GM18907 (cell line): ENCODE results near the gene SAMD3.
"Not testable (repeated sequence)": the region's sequence is repeated elsewhere in the genome, so short reads cannot be mapped to it uniquely, and the experiment has no call there.

Experiments
- ATAC-seq: cut with Tn5 transposase; IDR thresholded peaks from one replicate; pipeline ENCODE4 v1.9.1; 2021; ENCODE audit warnings: mild to moderate bottlenecking, moderate library complexity; ENCODE audit not compliant: unreplicated experiment

The SAMD3 gene

DNA sequence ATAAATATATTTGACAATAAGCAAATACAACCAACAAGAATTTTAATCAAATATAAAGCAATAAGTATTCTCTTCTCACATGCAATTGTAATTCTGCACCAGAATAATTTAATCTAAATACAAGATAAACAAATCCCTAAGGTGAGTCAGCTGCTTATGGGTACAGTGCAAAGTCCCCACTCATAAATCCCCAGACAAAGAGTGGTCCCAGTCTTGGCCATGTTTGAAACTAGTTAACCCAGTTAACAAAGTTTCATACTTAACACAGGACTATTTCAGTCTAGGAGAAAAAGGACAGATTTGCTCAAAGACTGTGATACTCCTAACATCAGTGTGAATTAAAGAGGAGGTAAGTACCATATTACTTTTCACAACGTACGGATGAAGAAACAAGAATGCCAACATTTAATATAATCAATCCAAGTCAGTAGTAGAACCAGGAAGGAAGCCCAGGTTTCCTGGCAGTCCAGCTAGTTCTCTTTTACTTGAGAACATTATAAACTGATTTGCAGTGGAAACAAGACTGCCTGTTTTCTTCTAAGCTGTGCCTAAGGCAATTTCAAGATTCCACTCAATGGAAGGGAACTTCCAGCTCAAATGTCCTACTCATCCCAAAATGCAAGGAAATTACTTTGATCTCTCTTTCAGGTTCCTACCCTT lies 10.4 kb downstream of the SAMD3 start:
- ATAC-seq: no peak

DNA sequence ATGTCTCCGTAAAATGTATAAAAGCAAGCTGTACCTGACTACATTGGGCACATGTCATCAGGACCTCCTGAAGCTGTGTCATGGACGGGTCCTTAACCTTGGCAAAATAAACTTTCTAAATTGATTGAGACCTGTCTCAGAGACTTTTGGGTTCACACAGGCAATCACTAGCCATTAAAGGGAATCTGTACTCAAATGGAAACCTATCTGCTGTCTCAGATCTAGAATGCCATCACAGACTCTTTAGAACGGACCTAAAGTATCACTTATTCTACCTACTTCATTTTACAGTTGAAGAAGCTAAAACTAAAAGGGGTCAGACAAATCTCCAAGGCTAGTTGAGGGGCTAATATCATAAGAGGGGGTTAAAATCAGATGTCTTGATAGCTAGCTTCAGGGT lies 11.1 kb downstream of the SAMD3 start:
- no peak for ATAC-seq

DNA sequence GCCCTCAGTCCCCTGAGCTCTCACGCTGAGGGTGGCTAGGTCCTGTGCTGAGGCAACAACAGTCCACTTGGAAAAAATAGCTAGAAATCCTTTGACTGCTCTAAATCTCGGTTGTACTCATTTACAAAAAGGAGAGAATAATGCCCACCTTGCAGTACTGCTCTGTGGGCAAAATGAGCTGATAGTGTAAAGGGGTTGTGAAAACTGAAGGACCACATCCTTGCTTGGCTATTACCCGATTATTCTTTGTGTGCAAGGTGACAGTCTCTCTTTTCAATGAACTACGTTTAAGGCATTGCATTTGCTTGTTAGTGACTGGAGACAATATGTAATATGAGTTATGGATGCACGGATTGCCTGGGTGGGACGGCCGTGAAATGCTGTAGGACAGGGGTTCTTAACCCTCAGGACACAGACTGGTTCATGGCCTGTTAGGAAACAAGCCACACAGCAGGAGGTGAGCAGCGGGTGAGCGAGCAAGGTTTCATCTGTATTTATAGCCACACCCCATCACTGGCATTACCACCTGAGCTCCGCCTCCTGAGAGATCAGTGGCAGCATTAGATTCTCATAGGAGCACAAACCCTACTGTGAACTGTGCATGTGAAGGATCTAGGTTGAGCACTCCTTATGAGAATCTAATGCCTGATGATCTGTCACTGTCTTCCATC lies 14.6 kb downstream of the SAMD3 start:
- ATAC-seq: no peak

DNA sequence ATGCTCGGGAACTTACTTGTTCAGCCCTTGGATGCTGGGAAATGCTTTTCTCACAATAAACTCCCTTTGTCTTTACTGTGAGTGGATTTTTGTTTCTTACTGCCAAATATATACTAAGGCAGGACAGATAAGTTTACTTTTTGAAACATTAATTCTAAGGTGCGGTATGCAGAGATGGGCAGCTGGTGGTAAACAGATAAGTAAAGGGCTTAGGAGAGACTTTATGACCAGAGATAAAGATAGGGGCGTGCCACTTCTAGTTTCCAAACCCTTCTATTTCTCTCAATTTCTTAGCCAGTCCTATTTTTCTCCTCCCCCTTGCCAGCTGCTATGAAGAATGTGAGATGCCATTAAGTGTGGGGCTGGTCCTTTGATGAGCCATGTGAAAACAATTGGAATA lies 16.3 kb downstream of the SAMD3 start:
- ATAC-seq: no peak

DNA sequence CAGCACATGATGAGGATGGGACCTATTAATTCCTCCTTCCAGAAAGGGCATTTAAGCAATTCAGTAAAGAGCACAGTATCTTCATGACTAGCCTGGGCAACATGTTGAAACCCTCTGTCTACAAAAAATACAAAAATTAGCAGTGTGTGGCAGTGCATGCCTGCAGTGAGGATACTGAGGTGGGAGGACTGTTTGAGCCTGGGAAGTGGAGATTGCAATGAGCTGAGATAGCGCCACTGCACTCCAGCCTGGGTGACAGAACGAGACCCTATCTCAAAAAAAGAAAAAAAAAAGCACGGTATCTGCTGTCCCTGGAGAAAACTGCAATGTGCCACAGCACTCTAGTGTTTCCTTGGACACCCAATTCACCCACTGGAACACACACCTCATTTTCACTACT lies 18.4 kb downstream of the SAMD3 start:
- ATAC-seq: no peak

DNA sequence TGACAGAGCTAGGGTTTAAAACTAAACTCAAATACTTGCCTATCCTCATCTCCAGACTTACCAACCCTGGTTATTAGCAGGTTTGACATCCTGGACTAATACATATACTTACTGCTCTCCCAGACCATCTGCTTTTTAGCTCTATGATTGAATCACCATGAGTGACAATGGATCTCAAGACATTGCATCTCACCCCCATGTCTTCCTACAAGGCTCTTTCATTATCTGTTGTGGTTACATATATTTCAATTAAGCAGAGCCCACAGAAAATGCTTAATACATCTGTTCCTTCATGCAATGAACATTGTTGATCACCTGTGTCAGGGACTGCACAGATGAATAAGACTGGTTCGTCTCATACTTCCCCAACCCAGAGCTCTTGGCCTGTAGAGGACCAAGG lies 19.4 kb downstream of the SAMD3 start:
- peak; percentile 17 for ATAC-seq

DNA sequence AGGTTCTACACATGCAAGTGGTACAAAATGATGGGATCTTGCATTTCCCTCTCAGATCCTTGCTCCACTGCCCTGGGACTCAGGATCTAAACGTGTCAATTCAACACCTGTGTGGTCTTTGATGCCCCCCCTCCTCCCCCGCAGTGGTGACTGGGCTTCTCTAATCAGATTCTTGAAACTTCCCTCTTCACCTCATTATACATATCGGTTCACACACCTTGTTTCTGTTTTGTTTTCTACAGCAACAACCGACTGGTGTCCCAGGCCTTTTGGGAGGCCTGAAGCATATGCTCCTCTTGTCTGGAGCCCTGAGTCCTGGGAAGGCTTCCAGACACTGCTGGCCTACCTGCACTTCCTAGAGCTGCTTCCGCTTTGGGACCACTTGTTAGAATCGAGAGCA lies 20.0 kb downstream of the SAMD3 start:
- ATAC-seq: peak; percentile 60

DNA sequence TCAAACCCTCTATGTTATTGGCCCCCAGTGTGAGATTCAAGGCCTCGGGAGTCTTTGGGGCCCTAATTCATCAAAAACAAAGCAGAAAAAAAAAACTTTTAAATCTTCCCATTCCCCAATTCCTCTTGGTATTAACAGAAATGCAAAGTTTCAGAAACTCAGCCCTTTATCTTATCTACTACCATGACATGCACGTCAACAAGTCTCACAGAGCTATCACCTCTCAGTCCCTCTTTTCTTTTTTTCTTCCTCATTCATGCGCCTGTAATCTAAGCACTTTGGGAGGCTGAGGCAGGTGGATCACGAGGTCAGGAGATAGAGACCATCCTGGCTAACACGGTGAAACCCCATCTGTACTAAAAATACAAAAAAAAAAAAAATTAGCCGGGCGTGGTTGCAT lies 22.7 kb downstream of the SAMD3 start:
- ATAC-seq: no peak

DNA sequence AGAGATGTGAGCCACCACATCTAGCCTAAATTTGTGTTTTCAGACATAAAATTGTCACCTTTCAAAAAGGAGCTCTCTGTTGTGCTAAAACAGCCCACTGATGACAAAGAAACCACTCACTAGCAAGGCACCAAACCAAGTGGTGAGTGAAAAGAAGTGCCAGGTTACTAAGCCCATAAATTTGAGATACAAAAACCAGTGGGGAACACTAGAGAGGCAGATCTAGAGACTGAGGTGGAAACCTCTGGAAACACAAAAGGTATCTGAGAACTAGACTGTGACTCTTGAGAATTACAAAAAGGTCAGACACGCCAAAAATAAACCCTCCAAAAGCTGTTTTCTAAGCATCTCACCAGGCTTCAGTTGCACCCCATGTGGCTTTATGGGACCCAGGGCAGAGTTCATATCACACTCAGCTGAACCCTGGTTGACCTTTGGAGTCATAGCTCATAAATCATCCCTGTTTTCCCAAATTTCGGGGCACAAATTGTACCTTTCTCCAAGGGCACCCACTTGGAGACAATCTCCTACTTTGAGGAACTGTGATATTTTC lies 24.2 kb downstream of the SAMD3 start:
- ATAC-seq: no peak

DNA sequence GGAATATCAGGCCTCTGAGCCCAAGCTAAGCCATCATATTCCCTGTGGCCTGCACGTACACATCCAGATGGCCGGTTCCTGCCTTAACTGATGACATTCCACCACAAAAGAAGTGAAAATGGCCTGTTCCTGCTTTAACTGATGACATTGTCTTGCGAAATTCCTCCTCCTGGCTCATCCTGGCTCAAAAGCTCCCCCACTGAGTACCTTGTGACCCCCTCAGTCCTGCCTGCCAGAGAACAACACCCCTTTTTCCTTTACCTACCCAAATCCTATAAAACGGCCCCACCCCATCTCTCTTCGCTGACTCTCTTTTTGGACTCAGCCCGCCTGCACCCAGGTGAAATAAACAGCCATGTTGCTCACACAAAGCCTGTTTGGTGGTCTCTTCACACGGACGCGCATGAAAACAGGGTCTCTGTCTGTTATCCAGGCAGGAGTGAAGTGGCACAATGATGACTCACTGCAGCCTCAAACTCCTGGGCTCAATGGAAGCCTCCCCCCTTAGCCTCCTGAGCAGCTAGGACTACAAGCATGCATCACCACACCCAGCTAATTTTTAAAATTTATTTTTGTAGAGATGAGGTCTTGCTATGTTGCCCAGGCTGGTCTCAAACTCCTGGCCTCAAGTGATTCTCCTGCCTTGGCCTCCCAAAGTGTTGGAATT lies 24.8 kb downstream of the SAMD3 start:
- ATAC-seq: not testable (repeated sequence)

DNA sequence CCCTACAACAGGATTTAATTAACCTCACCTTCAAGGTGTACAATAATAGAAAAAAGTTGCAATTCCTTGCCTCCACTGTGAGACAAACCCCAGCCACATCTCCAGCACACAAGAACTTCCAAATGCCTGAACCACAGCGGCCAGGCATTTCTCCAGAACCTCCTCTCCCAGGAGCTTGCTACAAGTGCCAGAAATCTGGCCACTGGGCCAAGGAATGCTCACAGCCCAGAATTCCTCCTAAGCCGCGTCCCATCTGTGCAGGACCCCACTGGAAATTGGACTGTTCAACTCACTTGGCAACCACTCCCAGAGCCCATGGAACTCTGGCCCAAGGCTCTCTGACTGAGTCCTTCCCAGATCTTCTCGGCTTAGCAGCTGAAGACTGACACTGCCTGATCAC lies 28.3 kb downstream of the SAMD3 start:
- not testable (repeated sequence) for ATAC-seq

DNA sequence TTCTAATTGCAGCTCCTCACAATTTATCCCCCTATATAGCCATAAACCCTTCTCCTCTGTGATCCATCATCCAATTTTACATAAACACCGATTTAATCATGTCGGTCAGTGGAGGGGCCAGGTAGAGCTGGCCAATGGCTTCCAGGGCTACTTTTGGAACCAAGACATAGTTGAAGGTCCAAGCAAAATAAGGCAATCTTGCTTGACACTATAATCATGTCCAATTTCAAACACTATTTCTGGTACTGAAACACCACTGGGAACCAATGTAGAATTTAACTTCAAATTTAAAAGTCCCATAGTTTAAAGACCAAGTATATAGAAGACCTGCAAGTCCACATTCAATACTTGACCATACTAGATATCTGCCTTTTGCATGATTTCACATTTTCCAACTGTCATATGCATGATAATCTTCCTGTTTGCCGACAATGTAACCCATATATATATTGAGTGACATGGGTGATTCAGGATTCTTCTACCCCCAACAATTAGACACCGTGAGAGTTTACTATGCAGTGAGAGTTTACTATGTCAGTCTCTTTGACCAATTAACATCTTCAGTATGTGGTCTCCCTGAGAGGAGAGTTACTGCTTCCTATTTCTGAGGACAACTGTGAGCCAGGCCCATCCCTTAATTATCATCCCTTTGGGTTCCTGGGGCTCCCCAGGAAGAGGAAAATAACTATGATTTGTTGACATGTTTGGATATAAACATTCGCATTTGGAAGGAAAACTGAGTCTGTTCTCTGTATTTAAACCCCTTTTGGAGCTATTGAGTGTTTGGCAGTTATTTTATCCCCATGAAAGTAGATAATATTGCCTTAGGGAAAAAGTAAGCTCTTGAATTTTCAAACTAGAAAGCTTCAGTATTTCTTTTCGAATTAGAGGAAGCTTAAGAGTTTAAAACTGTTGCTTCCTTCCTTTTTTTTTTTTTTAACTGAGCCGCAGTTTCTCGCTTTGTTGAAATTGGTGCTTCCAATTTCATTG lies 31.8 kb downstream of the SAMD3 start:
- no peak for ATAC-seq

DNA sequence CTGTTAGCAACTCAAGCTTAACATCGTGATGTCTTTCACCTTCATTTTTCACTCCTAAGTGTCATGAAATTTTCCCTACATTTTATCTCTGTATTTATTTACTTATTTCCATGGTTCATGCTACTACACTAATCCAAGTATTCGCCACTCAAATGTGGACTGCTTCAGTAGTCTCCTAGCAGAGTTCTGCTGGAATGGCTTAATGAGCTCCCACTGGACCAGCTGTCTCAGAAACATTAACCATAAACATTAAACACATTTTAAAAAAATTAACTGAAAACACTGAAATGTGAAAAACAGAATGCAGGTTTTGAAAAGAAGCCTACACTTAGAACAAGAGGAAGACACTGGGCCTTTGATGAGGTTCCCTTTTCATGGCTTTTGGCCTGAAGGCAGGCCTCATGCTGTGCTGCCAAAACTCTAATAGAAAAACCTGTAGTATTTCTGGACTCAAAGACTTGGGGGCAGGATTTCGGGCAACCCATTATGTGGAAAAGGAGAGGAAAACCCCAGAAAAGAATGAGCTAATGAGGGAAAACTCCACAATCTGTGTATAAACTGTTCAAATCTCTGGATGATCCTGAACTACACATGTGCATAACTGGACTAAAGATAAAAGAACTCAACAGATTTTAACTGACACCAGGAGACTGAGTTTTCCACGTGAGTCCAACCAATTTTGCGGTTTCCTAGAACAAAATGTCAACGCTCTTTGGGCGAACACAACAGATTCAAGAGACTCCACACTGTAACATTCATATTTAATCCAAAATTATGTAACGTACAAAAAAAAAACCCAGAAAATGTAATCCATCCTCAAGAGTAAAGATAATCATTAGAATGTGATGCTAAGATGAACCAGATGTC lies 33.0 kb downstream of the SAMD3 start:
- ATAC-seq: no peak

DNA sequence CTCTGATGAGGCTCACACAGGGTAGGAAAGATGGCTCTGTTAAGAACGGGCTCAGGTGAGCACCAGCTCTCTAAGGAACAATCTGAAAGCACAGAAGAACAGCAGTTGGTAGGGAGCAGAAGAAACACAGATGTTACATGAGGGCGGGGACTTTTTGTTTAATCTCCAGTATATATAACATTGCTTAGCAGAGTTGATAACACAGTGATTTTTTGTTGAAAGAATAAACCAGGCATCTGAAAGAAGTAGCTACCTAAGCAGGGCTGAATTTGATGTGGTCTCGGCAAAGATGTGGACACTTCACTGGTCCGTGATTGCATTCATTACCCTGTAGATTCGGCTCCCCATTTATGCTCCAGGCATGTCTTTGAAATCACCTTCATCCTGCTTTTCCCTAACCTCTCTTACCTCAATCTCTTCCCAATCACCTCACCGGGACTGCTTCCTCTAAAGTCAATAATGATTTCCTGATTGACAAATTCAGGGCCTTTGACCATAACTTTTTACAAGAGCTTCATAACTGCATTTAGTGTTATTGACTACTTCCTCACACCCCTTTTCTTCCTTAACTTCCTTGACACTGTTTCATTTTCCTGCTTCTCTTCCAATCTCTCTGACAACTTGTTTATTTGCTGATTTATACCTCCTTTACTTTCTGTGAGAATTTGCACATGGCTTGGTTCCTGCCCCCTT lies 34.4 kb downstream of the SAMD3 start:
- ATAC-seq: no peak

DNA sequence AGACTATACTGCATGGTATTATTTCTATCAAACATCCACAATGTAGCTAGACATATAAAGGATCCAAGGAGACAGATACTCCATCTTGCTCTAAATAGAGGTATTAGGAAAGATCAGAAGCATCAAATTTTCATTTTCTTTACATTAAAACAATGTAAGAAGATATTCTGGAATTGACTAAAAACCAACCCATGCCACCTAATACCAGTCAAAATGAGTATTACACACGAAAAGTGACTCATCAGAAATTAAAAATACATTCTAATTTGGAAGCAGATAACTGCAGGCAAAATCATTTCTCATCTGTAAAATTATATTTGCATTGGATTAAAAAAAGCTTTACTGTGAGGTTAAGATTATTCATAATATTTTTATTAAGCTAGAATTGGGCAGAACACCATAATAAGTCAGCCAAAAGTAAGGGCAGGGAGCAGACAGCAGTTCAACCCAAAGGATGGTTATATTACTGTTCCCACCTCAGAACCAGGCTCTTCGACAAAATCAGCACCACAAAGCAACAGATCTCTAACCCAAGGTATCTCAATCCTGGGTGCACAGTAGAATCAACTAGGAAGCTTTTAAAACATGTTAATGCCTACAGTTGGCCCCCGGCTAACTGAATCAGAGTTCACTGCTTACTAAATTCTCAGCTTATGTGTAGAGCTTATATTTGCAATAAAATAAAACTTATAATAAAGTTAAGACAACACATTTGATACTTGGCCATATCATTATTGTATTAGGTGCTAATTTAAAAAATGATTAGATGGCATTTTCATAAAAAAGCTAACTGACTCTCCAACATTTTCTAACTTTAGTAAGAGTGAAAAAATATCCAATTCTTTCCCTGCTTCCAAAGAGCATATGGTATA lies 35.2 kb downstream of the SAMD3 start:
- ATAC-seq: no peak

DNA sequence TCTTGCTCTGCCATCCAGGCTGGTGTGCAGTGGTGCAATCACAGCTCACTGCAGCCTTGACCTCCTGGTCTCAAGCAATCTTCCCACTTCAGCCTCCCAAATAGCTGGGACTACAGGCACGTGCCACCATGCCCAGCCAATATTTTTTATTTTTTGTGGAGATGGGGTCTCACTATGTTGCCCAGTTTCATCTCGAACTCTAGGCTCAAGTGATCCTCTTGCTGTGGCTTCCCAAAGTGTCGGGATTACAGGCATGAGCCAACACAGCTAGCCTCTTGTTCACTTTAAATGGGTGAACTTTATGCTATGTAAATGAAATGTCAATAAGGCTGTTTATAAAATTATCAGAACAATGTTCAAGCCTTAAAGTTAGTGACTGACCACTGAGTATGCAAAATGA lies 37.1 kb downstream of the SAMD3 start:
- ATAC-seq: no peak

DNA sequence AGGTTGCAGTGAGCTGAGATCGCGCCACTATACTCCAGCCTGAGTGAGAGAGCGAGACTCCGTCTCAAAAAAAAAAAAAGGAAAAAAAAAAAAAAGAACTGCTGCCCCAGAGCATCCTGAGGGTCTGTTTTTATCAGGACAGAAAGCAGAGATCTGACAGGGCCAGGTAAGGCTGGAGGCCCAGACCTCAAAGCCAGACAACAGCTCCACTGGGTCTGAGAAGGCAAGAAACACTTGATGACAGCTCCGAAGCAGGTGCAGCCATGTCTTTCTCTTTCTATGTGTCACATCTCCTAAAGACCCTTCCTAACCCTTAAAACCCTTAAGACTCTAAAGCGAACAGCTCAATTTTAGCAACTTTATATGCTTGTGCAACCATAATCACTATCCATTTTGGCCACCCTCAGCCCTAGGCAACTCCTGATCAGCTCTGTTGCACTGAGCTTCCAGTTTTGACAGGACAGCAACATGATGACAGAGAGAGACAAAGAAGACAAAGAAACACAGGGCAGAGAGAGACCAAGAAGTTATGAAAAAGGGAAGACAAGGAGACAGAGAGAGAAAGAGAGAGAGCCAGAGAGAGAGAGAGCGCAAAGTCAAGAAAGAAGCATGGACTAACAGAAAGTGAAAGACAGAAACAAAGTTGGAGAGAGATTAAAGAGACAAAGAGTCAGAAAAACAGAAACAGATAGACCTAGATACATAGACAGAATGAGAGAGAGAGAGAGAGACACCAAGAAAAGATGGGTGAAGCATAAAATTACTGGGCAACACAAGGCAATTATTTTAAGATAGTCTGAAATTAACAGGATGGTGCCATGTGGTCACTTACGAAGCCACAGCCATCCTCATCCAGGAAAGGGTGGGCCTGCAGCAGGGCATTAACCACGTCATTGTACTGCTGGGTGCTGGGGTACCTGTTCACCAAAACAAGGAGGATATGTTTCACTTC lies 39.2 kb downstream of the SAMD3 start:
- no peak for ATAC-seq
